A549 (cell line): ENCODE measurements around the gene COX4I1.

Experiments used
- CTCF ChIP-seq: fragments of >200 bp; sonication (Bioruptor Twin); formaldehyde crosslinking; IDR thresholded peaks from 3 replicates; pipeline ENCODE4 v1.5.1; 2016
- GATA3 ChIP-seq: IDR thresholded peaks from 2 replicates; pipeline ENCODE4 v1.6.1; 2012; ENCODE audit warnings: borderline replicate concordance
- HOXA7 ChIP-seq: fragments of 250-450 bp; sonication (Bioruptor Pico); IDR thresholded peaks from 2 replicates; pipeline ENCODE4 v1.5.0; 2020; ENCODE audit warnings: mild to moderate bottlenecking, moderate library complexity
- JUN ChIP-seq, 2 experiments: fragments of >200 bp; sonication (Bioruptor Twin); formaldehyde crosslinking; IDR thresholded peaks; 2 replicates in 1 of 2; 3 replicates in 1 of 2; pipeline ENCODE4 v1.6.1; 2016 to 2017

- TF ChIP-seq GATA3 (no peak), CTCF (no peak), JUN (IDR thresholded peaks at IDR 0.05) (no peak), HOXA7 (no peak)
Measured at GRCh38 chr16:85829171-85829719, 29.8 kb downstream of the COX4I1 start.
